Upper lobe of right lung (tissue), 1 donor: ENCODE measurements around the gene ZFAND2B. TPM values are rescaled to one million over a fixed set of nuclear protein-coding genes. Genes with fewer than 3 reads are reported as not detected.
"Not testable (repeated sequence)": the region's sequence is repeated elsewhere in the genome, so short reads cannot be mapped to it uniquely, and the experiment has no call there.

ENCODE experiments used
- ATAC-seq: fragments of 200-7000 bp; cut with Tn5 transposase; one replicate; pipeline ENCODE4 v1.9.1; 2020; ENCODE audit warnings: mild to moderate bottlenecking, moderate library complexity
- DNase-seq: peaks from one replicate; pipeline ENCODE4 v3.0.0-alpha.2; 2020
- H3K27ac ChIP-seq: fragments of 200-600 bp; one replicate; pipeline ENCODE4 v1.8.0; 2022
- H3K27me3 ChIP-seq: fragments of 200-600 bp; one replicate; pipeline ENCODE4 v1.8.0; 2022; ENCODE audit warnings: mild to moderate bottlenecking
- H3K36me3 ChIP-seq: fragments of 200-600 bp; one replicate; pipeline ENCODE4 v1.8.0; 2022
- H3K4me1 ChIP-seq: fragments of 200-600 bp; one replicate; pipeline ENCODE4 v1.8.0; 2022
- H3K4me3 ChIP-seq: fragments of 200-600 bp; one replicate; pipeline ENCODE4 v1.8.0; 2022; ENCODE audit warnings: mild to moderate bottlenecking
- H3K9me3 ChIP-seq: fragments of 200-600 bp; one replicate; pipeline ENCODE4 v1.8.0; 2022
- intact Hi-C: fragments of 100-400 bp; cut with DNase I; formaldehyde crosslinking; loops from one replicate; pipeline ENCODE4 v1.11.0; 2022
- total RNA-seq: library from RNA; stranded (reverse); fragmentation: NEBNext Ultra II Directional; extraction: Animal tissue kit (Norgen Biotek cat#: 25700); gene quantifications from one replicate; pipeline ENCODE4 v1.2.1, GENCODE V29; 2021
- TF ChIP-seq, protein P1 (sequence below): fragments of 200-600 bp; IDR thresholded peaks from one replicate; pipeline ENCODE4 v1.8.0; 2022; ENCODE audit warnings: antibody characterized with exemption
- donor health status: DM: no; HTN: yes; CAD: no; lungs with severe emphysema.

Gene ZFAND2B
- total RNA-seq, 1 donor from 2014 or later, result 41.2 TPM

DNA sequence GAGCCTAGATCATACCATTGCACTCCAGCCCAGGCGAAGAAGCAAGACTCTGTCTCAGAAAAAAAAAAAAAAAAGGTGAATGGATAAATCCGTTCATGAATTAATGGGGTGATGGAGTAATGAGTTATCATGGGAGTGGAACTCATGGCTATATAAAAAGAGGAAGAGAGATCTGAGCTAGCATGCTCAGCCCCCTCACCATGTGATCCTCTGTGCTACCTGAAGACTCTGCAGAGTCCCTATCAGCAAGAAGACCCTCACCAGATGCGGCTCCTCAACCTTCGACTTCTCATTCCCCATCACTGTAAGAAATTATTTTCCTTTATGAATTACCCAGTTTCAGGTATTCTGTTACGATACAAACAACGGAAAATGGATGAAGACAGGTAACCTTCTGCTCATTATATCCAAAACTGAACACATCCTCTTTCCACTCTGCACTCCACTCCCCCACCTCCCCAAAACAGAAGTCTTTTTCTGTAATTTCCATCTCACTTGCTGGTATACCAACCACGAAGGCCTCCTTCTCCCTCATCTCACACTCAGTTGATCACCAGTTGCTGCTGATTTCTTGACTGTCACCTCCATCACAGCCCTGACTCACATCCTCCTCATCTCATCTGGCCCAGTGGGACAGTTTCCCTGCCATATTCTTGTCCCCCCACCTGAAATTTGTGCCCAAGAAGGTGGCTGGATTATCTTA, 19.7 kb upstream of the ZFAND2B start:
- Histone ChIP-seq H3K27ac (no peak overlapping the region), H3K4me3 (no peak overlapping the region), H3K36me3 (peaks cover 34% of the 10 kb centered on the region), H3K27me3 (no peaks in the 10 kb centered on the region), H3K4me1 (no peaks in the 10 kb centered on the region), H3K9me3 (no peaks in the 10 kb centered on the region)
- TF ChIP-seq, protein P1, sequence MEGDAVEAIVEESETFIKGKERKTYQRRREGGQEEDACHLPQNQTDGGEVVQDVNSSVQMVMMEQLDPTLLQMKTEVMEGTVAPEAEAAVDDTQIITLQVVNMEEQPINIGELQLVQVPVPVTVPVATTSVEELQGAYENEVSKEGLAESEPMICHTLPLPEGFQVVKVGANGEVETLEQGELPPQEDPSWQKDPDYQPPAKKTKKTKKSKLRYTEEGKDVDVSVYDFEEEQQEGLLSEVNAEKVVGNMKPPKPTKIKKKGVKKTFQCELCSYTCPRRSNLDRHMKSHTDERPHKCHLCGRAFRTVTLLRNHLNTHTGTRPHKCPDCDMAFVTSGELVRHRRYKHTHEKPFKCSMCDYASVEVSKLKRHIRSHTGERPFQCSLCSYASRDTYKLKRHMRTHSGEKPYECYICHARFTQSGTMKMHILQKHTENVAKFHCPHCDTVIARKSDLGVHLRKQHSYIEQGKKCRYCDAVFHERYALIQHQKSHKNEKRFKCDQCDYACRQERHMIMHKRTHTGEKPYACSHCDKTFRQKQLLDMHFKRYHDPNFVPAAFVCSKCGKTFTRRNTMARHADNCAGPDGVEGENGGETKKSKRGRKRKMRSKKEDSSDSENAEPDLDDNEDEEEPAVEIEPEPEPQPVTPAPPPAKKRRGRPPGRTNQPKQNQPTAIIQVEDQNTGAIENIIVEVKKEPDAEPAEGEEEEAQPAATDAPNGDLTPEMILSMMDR, result no peak
- DNase-seq, result no peak
- no peak for ATAC-seq
- intact Hi-C loops, result no loop called here

GRCh38 chr2:219197388-219197787, 9.2 kb upstream of the ZFAND2B start:
- intact Hi-C loops, result no loop called here
- Histone ChIP-seq H3K4me3 (no peak overlapping the region), H3K27me3 (no peaks in the 10 kb centered on the region)

DNA sequence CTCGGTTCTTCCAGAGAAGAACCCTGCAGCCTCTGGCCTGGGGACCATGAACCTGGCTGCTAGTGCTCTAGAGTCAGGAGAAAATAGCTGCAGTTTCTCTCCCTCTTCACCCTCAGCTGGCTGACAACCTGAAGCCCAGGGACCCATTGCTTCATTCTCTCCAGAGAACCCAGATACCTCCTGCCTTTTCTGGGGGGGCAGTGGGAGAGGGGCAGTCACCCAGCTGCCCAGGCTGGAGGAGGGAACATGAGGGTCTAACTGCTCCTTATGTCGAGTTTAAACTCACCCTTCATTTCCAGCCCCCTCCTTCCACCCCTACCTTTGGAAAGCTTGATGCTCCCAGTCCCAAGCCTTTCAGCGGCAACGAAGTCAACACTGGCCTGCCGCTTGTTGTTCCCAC, 7.6 kb upstream of the ZFAND2B start:
- DNase-seq, result no peak
- no peaks in the 10 kb centered on the region for H3K27me3 ChIP-seq
- no peaks in the 10 kb centered on the region for H3K9me3 ChIP-seq
- no peaks in the 10 kb centered on the region for H3K4me1 ChIP-seq
- ATAC-seq, result no peak
- H3K36me3 ChIP-seq, result no peaks in the 10 kb centered on the region
- no peak overlapping the region for H3K4me3 ChIP-seq
- intact Hi-C loops, result no loop called here
- H3K27ac ChIP-seq, result no peak overlapping the region
- TF ChIP-seq, protein P1, result no peak

More at GRCh38 chr2:219197388-219197787, 9.2 kb upstream of the ZFAND2B start:
- no peaks in the 10 kb centered on the region for H3K36me3 ChIP-seq
- TF ChIP-seq, protein P1, result no peak
- H3K4me1 ChIP-seq, result no peaks in the 10 kb centered on the region
- DNase-seq (no peak), ATAC-seq (no peak)
- no peaks in the 10 kb centered on the region for H3K9me3 ChIP-seq
- H3K27ac ChIP-seq, result no peak overlapping the region

DNA sequence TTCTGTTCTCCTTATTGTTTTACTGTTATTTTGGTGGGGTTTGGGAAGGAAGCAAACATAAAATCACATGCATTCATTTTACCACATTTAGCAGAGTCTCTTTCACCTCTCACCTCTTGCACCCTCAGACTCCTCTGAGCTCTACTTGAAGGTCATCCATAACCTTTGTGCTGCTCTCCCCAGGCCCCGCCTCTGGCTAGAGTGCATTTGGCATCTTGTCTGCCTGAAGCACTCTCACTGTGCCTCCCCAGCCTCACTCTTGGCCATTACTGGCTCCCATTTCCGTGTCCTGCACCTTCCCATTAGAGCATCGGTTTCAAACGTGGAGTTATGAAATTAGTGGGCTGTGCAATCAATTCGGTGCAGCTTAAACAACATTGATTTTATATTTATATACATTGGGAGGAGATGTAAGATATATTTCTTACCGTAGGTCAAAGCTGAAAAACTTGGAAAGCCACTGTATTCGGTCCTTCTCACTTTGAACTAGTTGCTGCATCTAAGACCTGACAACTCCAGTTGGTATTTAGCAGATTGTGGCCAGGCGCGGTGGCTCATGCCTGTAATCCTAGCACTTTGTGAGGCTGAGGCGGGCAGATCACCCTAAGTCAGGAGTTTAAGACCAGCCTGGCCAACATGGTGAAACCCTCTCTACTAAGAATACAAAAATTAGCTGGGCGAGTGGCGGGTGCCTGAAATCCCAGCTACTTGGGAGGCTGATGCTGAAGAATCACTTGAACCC, 6.9 kb upstream of the ZFAND2B start:
- H3K4me3 ChIP-seq, result no peak overlapping the region
- H3K36me3 ChIP-seq, result no peaks in the 10 kb centered on the region
- no peak overlapping the region for H3K27ac ChIP-seq
- intact Hi-C loops, result no loop called here
- TF ChIP-seq, protein P1, result no peak
- DNase-seq (no peak), ATAC-seq (no peak)
- H3K4me1 ChIP-seq, result no peaks in the 10 kb centered on the region
- H3K27me3 ChIP-seq, result no peaks in the 10 kb centered on the region
- no peaks in the 10 kb centered on the region for H3K9me3 ChIP-seq

DNA sequence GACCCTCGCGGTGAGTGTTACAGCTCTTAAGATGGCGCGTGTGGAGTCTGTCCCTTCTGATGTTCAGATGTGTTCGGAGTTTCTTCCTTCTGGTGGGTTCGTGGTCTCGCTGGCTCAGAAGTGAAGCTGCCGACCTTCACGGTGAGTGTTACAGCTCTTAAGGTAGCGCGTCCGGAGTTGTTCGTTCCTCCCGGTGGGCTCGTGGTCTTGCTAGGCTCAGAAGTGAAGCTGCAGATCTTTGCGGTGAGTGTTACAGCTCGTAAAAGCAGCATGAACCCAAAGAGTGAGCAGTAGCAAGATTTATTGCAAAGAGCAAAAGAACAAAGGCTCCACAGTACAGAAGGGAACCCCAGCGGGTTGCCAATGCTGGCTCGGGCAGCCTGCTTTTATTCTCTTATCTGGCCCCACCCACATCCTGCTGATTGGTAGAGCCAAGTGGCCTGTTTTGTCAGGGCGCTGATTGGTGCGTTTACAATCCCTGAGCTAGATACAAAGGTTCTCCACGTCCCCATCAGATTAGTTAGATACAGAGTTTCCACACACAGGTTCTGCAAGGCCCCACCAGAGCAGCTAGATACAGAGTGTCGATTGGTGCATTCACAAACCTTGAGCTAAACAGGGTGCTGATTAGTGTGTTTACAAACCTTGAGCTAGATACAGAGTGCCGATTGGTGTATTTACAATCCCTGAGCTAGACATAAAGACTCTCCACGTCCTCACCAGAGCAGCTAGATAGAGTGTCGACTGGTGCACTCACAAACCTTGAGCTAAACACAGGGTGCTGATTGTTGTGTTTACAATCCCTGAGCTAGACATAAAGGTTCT, 5.9 kb upstream of the ZFAND2B start:
- H3K27me3 ChIP-seq, DNase-seq, ATAC-seq: not testable (repeated sequence)

GRCh38 chr2:219201331-219201730, 5.3 kb upstream of the ZFAND2B start:
- H3K36me3 ChIP-seq, intact Hi-C loops, H3K9me3 ChIP-seq, ATAC-seq, H3K4me1 ChIP-seq, H3K4me3 ChIP-seq, H3K27ac ChIP-seq, H3K27me3 ChIP-seq, DNase-seq: not testable (repeated sequence)

More for the DNA sequence above, 5.9 kb upstream of the ZFAND2B start:
- H3K4me1 ChIP-seq, H3K36me3 ChIP-seq, intact Hi-C loops, H3K4me3 ChIP-seq, H3K9me3 ChIP-seq, H3K27ac ChIP-seq: not testable (repeated sequence)
